AG10803 (cell line): ENCODE results near the gene ATP8A2.

Source experiments
- DNase-seq: peaks from one replicate; pipeline ENCODE4 v3.0.0; 2010; ENCODE audit warnings: low read depth
- H3K4me3 ChIP-seq: 2 replicates; pipeline ENCODE4 v1.5.1; 2011; ENCODE audit warnings: mild to moderate bottlenecking, low read length, control low read depth
- CTCF ChIP-seq: conservative IDR thresholded peaks from 2 replicates; pipeline ENCODE4 v1.5.1; 2011; ENCODE audit warnings: mild to moderate bottlenecking, low read length, control low read depth, inconsistent platforms

The ATP8A2 gene

GRCh38 chr13:25920931-25921330 lies 549.2 kb downstream of the ATP8A2 start:
- no peak for TF ChIP-seq CTCF
- H3K4me3 ChIP-seq: no peak overlapping the region
- no peak for DNase-seq

DNA sequence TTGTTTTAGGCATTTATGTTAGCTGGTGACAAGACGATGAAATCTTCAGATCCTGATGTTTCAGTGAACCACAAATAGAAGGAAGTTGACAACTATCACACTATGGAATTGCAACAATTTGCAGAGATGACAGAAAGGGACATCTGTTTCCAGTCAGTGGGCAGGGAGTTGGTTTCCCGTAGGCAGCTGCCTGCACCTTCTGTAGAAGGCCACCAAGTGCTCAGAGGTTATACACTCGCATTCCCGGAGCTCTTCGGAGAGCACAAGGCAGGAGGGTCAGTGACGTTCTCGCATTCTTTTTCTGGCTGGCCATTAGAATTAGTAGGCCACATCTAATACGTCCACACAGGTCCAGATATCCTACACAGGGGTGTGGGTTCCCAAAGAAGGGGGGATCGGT lies 550.6 kb downstream of the ATP8A2 start:
- no peak overlapping the region for H3K4me3 ChIP-seq
- no peak for TF ChIP-seq CTCF
- DNase-seq: peak; percentile 20

GRCh38 chr13:25923217-25924085 lies 551.7 kb downstream of the ATP8A2 start:
- no peak for TF ChIP-seq CTCF

DNA sequence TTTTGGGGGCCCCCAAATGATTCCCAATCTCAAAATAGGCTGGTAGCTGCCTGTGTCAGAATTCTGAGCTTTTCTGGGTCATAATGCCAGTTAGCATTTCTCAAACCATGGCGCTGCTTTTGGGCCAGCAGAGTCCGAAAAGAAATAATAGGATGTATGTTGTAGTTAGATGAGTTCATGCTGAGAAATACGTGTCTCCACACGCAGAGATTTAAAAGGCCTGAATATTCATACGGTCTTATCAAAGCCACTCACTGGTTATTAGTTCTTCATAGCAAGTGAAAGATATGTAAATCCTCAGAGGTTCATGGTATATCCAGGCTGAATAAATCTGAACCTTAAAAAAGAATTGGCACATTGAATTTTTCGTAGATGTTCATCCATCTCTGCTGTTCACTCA lies 555.6 kb downstream of the ATP8A2 start:
- TF ChIP-seq CTCF: no peak
- no peak overlapping the region for H3K4me3 ChIP-seq
- no peak for DNase-seq

More at GRCh38 chr13:25923217-25924085, 551.7 kb downstream of the ATP8A2 start:
- no peak overlapping the region for H3K4me3 ChIP-seq
- DNase-seq: no peak

- no peak for TF ChIP-seq CTCF
- no peak overlapping the region for H3K4me3 ChIP-seq
- no peak for DNase-seq
Measured at GRCh38 chr13:25927932-25928331, 556.2 kb downstream of the ATP8A2 start.

GRCh38 chr13:25928941-25929505 lies 557.2 kb downstream of the ATP8A2 start:
- no peak for TF ChIP-seq CTCF

DNA sequence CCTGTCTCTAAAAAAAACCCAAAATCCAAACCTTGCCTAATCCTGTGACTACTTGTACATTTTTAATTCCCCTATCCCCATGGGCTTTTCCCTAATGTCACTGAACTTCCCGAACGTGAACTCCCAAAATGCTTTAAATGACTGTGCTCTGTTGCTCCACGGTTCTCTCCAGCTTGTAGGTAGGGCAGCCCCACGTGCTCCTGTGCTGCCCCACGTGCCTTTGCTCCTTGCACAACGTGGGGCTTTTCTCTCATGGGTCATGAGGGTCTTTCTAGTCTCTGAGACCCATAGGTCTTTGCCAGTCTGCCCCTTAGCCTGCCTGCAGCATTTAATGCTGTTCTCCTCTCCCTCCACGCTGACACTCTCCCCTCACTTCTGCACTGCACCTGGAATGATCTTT lies 558.0 kb downstream of the ATP8A2 start:
- no peak for TF ChIP-seq CTCF
- H3K4me3 ChIP-seq: no peak overlapping the region
- DNase-seq: no peak

More at GRCh38 chr13:25928941-25929505, 557.2 kb downstream of the ATP8A2 start:
- H3K4me3 ChIP-seq: no peak overlapping the region
- DNase-seq: no peak
